ENCODE results near the gene GIT2.
"Not testable (repeated sequence)": the region's sequence is repeated elsewhere in the genome, so short reads cannot be mapped to it uniquely, and the experiment has no call there.

The GIT2 gene

DNA sequence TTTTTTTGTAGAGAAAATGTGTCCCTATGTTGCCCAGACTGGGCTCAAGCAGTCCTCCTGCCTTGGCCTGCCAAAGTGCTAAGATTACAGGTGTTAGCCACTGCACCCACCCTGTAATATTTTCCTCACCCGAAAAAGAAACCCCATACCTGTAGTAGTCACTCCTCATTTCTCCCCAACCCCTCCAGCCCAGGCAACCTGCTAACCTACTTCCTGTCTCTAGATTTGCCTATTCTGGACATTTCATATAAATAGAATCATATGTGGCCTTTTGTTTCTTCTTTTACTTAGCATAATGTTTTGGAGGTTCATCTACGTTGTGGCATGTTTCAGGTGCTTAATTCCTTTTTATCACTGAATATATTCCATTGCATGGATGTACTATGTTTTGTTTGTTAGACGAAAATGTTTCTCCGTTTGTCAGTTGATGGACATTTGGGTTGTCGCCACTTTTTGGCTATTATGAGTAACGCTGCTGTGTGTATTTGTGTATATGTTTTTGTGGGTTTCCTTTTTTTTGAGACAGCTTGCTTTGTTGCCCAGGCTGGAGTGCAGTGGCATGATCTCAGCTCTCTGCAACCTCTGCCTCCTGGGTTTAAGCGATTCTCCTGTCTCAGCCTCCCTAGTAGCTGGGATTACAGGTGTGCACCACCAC, 9.3 kb upstream of the GIT2 start:
- no peak for DNase-seq

DNA sequence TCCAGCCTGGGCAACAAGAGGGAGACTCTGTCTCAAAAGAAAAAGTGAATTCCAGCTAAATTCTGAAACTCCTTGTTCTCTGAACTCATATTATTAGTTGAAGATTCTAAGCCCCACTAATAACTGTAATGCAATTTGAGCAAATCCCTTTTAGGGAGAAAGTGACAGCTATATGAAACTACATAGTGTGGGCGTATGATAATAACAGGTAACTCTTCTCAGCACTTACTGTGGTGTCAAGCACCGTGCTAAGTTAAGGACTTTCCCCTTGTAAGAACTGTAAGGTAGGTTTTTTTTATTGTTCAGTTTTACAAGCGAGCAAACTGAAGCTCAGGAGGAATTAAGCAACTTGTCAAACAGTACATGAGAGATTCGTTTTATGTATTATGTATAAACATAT, 8.4 kb upstream of the GIT2 start:
- no peak for DNase-seq

DNA sequence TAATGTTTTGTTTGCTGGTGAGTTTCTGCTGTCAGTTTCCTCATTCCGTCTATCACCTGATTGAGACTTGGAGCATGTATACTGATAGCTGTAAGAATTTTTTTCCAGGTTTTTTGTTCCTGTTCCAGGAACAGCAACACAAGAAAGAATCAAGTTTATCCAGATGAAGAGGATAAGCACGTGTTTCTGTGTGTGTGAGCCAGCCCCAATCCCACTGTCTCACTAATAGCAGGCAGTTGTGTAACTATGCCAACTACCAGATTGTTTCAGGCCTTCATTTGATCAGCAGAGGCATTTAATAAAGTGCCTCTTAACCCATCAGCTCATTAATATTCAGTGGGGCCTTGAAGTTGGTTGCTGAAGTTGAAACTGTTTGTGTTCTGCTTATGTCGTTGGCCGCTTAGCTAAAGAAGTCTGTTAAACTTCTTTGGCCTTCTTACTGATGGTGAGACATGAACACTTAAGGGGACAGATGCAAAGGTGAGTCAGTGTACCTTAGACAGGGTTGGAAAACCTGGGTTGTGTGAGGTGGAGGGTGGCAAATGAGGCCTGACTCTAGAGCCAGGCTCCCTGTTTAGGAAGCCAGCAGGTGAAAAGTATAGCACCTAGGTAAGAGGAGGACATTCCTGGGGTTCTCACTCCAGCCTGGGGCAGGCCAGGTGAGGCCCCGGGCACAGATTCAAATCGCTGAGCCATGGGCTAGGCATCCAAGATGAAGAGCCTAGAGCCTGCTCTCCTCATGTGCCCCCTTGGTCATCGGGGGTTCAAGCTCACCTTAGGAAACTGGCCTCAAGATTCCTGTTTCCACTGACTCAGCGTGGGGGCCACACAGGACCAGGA, 6.7 kb upstream of the GIT2 start:
- no peak for DNase-seq

DNA sequence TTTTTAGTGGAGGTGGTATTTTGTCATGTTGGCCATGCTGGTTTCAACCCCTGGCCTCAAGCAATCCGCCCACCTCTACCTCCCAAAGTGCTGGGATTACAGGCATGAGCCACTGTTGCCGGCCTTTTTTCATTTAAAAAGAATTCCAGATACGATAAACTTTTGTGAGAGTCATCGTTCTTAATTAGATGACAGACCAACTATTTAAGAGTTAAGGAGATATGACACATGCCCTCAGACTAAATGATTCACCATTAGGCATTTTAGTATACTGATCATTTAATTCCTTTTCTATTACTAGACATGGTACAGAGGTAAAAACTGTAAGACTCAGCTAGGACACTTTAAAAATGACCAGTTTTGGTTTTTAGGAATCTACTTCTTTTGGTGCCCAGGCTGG, 5.4 kb upstream of the GIT2 start:
- no peak for DNase-seq

DNA sequence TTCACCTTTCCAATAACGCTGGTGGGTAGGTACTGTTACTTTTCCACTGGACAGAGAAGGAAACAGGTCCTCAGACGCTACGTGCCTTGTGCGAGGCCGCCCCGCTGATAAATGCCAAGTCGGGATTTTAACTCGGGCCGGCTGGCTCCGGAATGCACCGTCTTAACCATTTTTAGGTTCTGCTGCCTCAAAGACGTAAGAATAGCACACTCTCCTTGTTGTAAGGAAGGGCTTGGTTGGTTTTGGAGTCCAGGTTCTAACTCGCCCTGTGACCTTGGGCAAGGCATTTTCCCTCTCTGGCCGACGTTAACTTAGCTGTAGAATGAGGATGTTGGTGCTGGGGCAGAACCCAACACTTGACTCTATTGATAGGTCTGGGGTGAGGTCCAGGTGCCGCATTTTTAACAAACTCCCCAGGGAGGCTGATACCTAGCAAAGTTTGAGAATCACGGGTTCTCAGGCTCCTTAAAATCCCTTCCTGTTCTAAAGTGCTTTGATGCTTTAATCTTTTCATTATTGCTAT, 3.9 kb upstream of the GIT2 start:
- no peak for DNase-seq

DNA sequence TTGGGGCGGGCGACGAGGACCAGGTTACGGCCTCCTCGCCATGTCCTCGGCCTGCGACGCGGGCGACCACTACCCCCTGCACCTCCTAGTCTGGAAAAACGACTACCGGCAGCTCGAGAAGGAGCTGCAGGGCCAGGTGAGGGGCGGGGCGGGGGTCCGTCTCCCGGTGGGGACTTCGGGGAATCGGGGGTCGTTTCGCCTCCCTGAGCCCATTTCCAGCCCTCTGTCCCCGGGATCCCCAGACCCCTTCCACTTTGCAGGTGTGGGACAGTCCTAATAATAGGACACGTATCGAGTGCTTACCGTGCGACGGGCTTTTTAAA, 3.4 kb upstream of the GIT2 start:
- no peak for DNase-seq

DNA sequence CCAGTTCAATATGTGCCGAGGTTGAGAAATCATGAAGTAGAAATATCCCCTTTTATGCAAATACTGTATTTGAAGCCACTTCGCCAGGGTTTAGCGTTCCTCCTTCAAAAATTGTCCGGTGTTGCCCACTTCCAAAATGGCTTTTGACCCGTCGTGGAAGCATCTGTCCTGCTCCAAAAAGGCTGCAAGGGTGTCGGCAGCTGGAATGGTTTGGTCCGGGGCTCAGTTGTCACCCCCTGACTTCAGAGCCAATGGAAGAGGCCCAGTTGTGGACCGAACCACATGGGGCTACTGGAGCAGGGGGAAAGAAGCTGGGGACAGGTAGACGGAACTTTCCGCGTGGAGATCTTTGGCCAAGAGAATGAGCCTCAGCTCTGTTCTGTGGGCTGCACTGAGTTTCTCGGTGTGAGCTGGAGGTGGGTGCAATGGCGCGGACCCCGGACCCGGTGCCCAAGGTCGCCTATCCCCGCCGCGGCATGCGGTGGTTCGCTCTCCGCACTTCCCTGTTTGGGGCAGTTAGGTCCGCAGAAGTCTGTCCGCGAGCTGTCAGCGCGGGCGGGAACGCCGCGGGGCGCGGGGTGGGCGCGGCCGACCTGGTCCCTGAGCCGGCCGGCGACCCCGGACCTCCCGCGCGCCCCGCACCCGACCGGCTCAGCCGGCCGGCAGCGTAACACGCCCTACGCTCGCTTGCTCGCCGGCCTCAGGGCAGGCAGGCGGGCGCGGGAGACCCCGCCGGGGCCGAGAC, 2.9 kb upstream of the GIT2 start, which contains the start of gene ANKRD13A:
ANKRD13A (plus strand) TSS at position 527 of the 745 bp plus-strand sequence. CDS start 259 bp downstream, outside the sequence.
- DNase-seq, result peak; percentile 77

DNA sequence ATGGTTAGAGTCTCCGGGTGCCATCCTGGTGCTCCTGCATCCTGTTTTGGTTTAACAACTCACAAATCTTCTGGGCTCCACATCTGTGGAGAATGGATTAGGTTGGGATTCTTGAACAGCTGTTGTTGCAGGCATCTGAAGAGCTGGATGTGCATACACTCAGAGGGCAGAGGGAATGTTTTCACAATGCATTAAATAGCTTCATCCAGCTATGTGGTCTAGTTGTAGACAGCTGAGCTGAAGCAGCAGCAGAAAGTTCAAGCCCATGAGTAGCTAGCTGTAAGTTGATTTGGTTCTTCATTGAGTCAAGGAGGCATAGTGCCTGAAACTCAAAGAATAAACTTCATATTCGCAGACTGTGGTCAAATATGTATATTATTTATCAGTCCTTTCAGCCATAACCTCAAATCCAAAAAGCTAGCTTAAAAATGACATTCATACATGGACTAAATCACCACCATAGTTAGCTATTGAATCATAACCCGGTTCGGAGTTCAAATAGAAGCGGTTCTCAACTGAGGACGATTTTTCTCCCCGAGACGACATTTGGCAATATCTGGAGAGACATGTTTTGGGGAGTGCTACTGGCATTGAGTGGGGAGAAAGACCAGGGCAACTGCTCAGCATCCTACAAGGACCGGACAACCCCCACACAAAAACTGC, 2.2 kb upstream of the GIT2 start:
- DNase-seq, result no peak

DNA sequence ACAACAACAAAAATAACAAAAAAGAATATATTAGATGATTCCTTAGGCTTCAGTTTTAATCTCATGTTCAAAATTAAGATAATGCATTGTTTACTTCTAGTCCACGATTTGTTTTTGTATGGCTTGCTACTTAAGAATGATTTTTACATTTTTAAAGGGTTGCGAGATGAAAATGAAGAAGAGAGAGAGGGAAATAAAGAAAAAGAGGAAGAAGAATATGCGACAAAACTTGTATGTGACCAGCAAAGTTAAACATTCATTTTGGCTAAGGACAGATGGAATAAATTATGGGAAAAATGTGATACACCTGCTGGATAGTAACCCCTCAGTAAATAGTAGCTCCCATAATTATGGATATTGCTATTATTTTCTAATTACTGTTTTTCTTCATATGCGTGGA, 1.2 kb upstream of the GIT2 start:
- DNase-seq, result no peak

DNA sequence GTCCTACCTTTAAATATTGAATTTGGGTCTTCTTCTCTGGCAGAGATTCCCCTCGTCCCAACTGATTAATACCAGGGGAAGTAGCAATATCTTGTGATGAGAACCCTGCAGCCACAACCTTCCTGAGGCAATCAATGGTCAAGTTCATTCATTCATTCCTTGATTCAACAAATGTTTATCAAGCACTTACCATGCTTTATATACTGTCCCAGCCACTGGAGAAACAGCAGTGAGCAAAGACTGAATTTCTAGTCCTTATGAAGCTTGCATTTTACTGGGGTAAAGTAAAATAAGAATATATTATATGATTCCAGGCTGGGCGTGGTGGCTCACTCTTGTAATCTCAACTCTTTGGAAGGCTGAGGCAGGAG, 300 bp upstream of the GIT2 start:
- DNase-seq, result no peak

DNA sequence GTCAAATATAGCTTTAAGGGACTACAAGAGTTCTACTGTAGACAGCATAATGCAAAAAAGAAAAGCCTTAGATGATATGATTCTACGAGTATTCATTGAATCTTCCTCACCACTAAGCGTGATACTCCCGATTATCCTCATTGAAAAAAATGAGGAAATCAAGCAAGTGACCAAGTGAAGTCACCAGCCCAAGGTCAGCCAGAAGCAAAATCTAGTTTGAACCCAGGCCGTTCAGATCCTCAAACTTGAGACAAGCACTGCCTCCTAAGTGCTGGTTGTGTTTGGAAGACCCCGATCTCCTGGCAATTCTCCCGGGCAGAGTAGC, 845 bp downstream of the GIT2 start:
- DNase-seq, result no peak

DNA sequence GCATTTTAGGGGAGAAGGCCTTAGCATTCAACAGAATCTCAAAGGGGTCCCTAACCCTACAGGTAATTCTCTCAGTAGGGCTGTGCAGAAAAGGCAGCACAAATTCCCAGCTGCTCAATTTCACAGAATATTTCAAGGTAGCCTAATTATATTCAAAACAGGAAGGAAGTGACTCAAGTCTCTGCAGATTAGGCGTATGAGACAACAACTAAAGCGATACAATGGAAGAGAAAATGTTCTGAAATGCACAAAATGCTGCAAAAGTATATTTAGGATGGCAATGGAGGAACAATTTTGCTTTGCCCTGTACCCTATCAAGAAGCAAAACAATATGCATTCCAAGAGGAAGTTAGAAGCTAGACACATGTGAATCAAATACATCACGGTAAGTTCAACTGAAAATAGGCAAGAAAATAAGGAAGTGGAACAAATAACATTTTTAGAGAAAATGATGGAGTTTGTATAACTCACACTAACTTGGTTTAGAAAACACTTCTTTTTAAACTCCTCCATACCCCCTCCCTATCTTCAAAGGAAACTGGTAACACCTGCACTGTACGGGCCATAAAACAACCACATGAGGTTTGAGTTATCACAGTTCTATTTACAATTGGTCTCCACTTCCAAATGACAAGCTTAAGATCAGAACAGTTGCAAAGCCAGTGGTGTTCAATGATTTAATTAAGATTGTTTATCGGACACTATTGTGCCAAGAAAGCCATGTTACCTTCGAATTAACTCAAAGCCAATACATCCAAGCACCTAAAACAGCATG, 1.6 kb downstream of the GIT2 start:
- no peak for DNase-seq

DNA sequence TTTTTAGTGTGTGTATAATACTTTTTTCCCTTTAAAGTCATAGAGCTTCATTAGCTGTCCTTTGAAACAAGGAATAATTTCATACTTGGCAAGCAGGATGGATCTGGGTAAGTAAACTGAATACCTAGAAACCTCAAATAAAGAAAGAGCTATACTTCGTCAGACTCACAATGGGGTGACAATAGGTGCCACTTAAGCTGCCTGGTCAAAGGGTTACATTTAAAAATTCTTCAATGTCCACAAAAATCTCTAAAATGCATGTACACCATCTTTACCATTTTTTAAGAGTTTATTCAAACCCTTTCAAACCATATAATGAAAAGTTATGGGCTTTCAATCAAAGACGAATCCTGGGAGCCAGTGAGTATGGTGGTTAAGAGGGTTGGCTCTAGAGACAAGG, 3.1 kb downstream of the GIT2 start:
- no peak for DNase-seq

DNA sequence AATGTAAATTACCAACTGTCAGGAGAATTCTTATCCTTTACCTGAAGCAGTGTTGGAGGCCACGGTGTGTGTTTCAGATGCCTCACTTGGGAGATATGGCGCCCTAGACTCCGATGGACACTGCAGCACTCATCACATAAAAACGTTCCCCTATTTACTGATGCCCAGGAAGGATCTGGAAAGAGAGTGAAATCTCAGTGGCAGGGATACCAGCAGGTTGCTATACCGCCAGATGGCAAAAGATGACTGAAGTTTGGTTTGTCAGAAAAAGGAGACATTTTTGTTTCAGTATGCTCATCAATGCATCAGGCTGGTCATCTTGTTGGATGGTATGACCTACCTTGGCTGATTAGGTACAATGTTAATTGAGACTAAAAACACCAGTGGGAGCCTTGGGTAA, 4.6 kb downstream of the GIT2 start:
- DNase-seq, result no peak

DNA sequence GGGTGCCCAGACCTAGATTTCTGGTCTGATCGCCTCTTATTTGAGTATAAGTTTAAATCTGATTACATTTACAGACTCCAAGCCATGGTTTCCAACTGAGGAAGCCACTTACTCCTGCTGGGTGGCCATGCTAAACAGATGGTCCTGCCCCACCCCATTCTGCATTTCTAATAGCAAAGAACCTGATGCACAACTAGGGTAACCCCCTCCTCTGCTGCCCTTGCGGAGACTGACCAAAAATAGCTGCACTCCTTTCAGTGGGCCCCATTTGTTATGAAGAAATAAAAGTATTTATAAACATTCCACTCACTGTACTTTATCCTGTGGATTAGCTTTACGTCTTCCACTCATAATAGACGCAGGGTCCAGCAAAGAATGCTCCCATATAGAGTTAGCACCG, 6.8 kb downstream of the GIT2 start:
- no peak for DNase-seq

DNA sequence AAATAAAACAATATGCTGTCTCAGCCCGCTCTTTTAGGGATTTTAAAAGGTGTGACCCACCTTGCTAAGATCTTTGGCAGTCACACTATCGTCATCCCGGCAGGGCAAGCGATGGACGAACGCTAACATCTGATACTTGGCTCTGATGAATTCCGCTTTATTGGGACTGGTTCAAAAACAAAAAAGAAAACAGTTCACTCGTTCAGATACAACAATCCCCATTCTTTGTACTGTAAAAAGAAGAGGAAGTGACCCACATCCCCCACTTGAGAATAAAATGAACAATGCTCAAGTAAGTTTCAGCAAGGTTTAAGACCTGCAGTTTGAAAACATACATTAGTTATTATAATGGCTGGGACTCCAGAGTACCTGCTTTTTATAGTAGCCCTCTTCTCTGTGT, 7.3 kb downstream of the GIT2 start:
- no peak for DNase-seq

DNA sequence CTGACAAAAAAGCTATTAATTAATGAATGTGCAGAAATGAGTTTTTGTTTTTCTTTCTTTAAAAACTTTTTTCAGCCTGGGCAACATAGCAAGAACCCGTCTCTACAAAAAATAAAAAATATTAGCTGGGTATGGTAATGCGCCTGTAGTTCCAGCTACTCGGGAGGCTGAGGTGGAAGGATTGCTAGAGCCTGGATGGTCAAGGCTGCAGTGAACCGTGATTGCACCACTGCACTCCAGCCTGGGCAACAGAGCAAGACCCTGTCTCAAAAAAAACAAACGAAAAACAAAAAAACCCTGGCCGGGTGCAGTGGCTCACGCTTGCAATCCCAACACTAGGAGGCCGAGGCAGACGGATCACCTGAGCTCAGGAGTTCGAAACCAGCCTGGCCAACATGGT, 7.9 kb downstream of the GIT2 start:
- DNase-seq, result no peak

DNA sequence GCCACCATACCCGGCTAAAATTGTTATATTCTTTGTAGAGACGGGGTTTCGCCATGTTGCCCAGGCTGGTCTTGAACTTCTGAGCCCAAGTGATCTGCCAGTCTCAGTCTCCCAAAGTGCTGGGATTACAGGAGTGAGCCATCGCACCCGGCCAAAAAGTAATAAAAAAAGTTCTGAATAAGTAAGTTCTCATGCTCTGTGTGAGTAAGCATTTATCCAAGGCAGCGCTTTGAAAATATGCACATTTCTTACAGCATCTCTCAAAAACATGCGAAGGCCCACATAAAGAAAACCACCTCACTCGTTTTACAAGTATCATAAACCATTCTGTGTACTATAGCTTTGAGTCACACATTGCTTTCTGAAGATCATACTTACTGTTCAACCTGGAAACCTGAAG, 8.6 kb downstream of the GIT2 start:
- no peak for DNase-seq

DNA sequence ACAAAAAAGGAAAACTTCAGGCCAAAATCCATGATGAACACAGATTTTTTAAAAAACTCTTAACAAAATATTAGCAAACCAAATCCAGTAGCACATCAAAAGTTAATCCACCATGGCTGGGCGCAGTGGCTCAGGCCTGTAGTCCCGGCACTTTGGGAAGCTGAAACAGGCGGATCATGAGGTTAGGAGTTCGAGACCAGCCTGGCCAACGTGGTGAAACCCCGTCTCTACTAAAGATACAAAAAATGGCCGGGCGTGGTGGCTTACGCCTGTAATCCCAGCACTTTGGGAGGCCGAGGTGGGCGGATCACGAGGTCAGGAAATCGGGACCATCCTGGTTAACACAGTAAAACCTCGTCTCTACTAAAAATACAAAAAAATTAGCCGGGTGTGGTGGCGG, 9.9 kb downstream of the GIT2 start:
- not testable (repeated sequence) for DNase-seq

DNA sequence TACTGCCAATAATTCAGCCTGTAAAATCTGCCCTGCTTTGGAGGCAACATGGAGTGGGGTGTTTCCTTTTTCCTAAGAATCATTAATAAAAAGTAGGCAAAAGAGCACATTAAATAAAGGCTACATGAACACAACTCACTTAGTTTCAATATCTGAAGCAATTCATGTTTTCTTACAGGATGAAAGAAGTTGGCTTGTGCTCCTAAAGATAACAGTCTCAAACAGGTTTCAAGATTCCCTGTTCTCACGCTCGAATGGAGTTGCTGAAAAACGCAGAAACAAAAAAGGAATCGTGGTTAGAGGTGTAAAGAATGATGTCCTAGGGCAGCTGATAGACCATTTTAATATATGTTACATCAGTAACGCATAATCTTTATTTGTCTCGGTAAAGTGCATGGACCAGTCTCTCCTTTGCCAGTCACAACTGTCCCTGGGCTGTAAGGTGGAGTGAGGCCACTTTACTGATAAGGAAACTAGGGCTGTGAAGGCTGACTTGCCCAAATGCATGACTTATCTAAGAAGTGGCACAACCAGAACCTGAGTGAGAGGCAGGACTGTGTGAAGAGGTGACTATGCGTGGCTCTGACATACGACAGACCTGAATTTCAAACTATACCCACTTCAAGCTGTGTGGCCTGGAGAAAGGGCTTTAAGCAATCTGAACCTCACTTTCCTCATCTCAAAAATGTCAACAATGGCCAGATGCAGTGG, 12.6 kb downstream of the GIT2 start:
- no peak for DNase-seq

DNA sequence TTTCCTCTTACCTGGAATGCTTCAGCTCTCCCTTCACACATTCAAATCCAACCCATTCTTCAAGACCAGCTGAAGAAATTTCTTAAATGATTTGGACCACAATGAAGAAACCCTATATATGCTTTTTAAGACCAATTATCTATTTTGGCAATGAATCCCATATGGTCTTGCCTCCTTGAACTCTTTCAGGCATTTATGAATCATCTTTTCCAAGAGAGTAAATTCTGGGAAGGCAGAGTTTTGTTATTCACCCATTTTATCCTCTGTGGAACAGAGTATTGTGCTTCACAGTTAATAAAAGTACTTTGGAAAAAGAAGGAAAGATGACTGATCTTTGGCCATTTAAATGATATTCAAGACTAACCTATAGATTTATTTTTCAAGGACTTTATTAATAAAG, 14.0 kb downstream of the GIT2 start:
- no peak for DNase-seq

DNA sequence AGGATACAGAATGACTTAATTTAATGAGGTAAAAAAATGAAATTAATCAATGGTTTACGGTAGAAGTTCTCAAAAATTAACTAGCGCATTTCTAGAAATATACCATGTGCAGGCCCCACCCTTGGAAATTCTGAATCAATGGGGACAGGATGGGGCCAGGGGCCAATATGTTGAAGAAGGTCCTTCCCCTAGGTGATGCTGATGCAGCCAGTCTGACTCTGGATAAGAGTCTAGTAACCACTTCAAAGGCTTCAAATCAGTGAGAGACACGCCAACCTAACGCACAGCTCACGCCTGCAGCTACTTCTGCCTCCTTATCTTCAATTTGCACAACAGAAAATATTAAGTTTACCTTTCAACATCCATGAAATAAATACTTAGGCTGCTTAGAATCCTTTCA, 14.9 kb downstream of the GIT2 start:
- DNase-seq, result no peak
